SH-SY5Y (cell line): ENCODE data around the gene CTNNAL1.

Source experiments
- GATA2 ChIP-seq: IDR thresholded peaks from 2 replicates; pipeline ENCODE4 v1.6.1; 2011; ENCODE audit warnings: mild to moderate bottlenecking, low read depth, low read length
- GATA3 ChIP-seq: IDR thresholded peaks from 2 replicates; pipeline ENCODE4 v1.6.1; 2011; ENCODE audit warnings: low read depth, mild to moderate bottlenecking, low read length, moderate library complexity

Gene CTNNAL1, protein sequence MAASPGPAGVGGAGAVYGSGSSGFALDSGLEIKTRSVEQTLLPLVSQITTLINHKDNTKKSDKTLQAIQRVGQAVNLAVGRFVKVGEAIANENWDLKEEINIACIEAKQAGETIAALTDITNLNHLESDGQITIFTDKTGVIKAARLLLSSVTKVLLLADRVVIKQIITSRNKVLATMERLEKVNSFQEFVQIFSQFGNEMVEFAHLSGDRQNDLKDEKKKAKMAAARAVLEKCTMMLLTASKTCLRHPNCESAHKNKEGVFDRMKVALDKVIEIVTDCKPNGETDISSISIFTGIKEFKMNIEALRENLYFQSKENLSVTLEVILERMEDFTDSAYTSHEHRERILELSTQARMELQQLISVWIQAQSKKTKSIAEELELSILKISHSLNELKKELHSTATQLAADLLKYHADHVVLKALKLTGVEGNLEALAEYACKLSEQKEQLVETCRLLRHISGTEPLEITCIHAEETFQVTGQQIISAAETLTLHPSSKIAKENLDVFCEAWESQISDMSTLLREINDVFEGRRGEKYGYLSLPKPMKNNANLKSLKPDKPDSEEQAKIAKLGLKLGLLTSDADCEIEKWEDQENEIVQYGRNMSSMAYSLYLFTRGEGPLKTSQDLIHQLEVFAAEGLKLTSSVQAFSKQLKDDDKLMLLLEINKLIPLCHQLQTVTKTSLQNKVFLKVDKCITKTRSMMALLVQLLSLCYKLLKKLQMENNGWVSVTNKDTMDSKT

GRCh38 chr9:109012876-109013678 lies at the start of gene CTNNAL1:
CTNNAL1 (minus strand) TSS chr9:109013499; CDS start chr9:109013442, 57 bp downstream.
- TF ChIP-seq GATA3 (no peak), GATA2 (no peak)

GRCh38 chr9:109062543-109062942 lies 49.2 kb upstream of the CTNNAL1 start:
- TF ChIP-seq GATA3 (no peak), GATA2 (no peak)

DNA sequence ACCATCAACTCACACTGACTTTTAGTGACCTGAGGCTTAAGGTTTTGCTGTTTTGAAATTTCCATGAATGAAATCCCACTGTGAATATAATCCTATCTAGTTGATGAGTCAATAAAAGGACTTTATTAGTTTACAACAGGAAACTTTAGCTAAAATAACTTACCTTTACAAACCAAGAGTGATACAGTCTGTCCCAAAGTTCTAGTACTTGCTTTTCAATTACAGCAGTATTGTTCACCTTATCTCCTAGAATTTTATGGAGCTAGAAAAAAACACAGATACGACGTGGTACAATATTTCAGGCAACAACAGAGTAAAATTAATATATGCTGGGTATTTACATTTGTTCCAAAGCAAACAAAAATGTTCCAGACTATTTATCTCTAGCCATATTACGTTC lies 46.9 kb upstream of the CTNNAL1 start:
- TF ChIP-seq GATA3 (no peak), GATA2 (no peak)

DNA sequence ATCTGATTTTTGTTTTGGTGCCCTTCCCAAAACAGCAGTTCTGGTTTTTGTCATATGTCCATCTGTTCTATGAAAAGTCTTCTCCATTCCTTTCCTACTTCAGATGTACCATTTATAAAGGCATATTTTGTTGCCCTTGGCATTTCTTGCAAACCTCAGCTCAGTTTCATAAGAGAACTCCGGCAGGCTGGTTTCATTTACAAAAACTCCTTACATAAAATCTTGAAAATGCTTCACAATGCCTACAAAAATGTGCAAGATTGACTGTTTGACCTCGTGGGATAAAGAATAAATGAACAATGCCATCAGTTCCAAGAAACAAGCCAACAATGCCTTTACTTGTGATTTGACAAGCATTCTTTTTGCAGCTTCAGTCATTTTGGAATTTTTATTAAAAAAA lies 39.1 kb upstream of the CTNNAL1 start:
- TF ChIP-seq GATA2 (no peak), GATA3 (no peak)

DNA sequence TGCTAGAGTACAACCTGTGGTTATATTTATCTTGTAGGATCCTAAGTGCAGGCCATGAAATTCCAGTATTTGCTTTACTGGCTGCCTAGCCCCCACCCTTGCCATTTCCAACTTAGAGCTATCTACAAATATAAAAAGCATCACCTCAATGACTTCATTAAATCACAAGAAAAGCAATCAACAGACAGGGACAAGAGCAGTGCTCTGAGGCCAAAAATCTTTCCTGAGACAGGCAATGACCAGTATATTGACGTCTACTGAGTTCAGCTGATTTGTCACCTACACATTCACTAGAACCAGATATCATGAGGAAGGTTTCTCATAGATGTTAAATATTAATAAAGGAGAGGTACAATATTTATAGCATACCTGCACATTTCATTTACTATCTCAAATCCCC lies 38.4 kb upstream of the CTNNAL1 start:
- TF ChIP-seq GATA2 (no peak), GATA3 (no peak)

DNA sequence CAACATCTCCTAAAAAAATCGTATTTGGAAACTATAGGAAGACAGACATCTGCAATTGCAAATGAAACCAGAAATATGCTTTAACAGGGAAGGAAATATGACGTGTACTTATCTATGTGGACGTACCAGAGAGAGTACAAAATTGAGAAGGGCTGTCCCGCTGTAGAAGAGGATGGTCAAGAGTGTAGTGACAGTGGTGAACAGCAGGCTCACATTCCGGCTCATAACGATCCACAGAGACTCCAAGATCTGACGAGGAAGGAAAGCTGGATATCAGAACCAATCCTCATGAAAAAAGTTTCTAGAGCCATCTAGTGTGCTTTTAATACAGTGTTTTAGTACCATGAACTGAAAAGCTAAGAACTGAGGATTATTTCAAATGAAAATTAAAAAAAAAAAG lies 37.1 kb upstream of the CTNNAL1 start:
- TF ChIP-seq GATA3 (no peak), GATA2 (no peak)

DNA sequence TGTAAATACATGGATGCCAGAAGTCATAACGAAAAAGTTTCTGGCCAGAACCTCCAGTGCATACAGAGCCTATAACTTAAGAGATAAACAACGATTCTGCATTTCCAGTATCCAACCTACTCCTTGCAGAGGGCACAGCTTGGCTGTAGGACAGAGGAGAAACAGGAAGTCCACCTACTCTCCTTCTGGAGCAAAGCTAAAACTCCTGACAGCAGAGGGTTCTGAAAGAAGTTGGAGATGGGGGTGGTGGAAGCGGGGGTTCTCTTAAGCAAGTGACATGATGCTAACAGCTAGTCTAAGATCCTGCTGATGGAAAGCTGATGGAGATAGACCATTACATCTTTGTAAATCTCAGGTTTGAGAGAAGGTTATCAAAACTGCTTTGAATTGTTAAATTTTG lies 35.5 kb upstream of the CTNNAL1 start:
- TF ChIP-seq GATA3, result no peak
- TF ChIP-seq GATA2, result no peak

- TF ChIP-seq GATA3 (no peak), GATA2 (no peak)
Observed at GRCh38 chr9:109047259-109047658, 34.0 kb upstream of the CTNNAL1 start.

- TF ChIP-seq GATA3, result no peak
- no peak for TF ChIP-seq GATA2
Observed at GRCh38 chr9:109046346-109046745, 33.0 kb upstream of the CTNNAL1 start.

GRCh38 chr9:109043578-109043977 lies 30.3 kb upstream of the CTNNAL1 start:
- TF ChIP-seq GATA3 (no peak), GATA2 (no peak)

GRCh38 chr9:109040571-109040970 lies 27.3 kb upstream of the CTNNAL1 start:
- TF ChIP-seq GATA2, result no peak
- TF ChIP-seq GATA3, result no peak

DNA sequence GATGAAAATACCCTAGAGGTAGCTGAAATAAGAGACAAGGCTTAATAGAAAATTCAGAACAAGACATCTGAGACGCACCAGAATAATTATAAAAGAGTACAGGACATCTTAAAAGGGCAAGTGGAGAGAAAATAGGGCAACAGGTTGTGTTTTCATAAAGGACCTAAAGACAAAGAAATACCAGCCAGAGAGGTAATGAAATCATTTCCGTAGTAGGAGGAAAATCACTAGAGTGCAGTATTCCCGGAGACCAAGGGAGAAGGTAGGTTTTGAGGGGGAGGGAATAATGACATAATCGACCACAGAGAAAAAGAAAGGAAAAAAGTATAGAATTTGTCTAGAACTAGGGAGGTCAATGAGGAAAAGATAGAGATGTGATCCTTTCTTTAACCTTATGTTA lies 26.2 kb upstream of the CTNNAL1 start:
- TF ChIP-seq GATA3, result no peak
- no peak for TF ChIP-seq GATA2

DNA sequence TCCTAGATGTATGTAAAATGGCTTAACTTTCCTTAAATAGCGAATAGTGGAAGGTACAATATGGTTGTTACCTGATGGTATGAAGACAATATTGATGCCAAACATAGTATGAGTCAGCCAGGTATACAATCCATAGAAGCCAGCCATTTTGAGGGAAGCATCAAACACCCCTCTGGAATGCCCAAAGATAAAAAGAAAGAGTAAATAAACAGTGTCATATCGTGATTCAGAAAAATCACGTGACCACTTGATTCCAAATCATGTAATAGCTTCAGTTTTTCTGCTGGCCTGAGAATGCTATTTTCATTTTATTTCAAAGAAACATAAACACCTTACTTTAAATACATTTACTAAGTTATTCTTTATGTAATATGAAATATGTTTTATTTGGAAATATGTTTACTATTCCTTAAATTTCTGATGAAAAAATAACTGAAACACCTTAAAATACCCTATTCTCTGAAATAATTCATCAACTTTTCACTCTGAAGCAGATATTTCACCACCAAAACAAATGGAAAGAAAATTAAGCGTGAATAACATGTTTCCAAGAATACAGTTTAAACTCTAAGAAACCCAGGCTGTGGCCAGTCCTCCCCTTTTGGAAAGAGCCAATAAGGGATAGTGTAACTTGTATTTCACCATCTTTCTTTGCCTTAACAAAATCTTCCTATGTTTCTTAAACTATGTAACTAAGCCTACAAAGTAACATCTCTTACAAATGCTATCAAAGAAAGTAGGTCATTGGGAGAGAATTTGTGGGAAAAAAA lies 24.8 kb upstream of the CTNNAL1 start:
- TF ChIP-seq GATA3 (no peak), GATA2 (no peak)
